Measurements from ENCODE around the gene TMEM42. TPM values are rescaled to one million over a fixed set of nuclear protein-coding genes. Genes with fewer than 3 reads are reported as not detected.

The TMEM42 gene
- total RNA-seq, 1 experiment from 2014 or later = 11.8 TPM

- no peak overlapping the region for H3K23ac ChIP-seq (ENCODE audit: insufficient read length, low read depth, low read length)
- H2BK20ac ChIP-seq (ENCODE audit: low read depth, low read length, poor library complexity, severe bottlenecking) = no peak overlapping the region
- H3K79me1 ChIP-seq (ENCODE audit: insufficient read depth, low read depth, low read length, poor library complexity, severe bottlenecking) = no peaks in the 10 kb centered on the region
- H4K20me1 ChIP-seq (ENCODE audit: control insufficient read depth, insufficient read depth, insufficient read length) = no peaks in the 10 kb centered on the region
- no peak overlapping the region for H3K14ac ChIP-seq (ENCODE audit: insufficient read depth, low read length)
- H3K9me3 ChIP-seq (ENCODE audit: control insufficient read depth, low read depth, low read length) = no peaks in the 10 kb centered on the region
- no peak overlapping the region for H3K27ac ChIP-seq (ENCODE audit: insufficient read length, low read depth, low read length)
- no peak overlapping the region for H2BK5ac ChIP-seq (ENCODE audit: insufficient read length, low read length)
- no peak overlapping the region for H3K4ac ChIP-seq (ENCODE audit: low read depth, low read length)
- H2BK15ac ChIP-seq (ENCODE audit: low read depth, low read length) = no peak overlapping the region
- no peaks in the 10 kb centered on the region for H3K79me2 ChIP-seq (ENCODE audit: insufficient read depth, low read length)
- no peak overlapping the region for H2BK12ac ChIP-seq (ENCODE audit: insufficient read length, low read depth, low read length)
- H2AK5ac ChIP-seq (ENCODE audit: insufficient read length, low read length) = no peak overlapping the region
- H4K8ac ChIP-seq (replicated peaks; ENCODE audit: insufficient read length, low read depth, low read length) = no peak overlapping the region
- no peak overlapping the region for H3K56ac ChIP-seq (ENCODE audit: insufficient read length, low read depth, low read length)
- H4K91ac ChIP-seq (ENCODE audit: insufficient read length, low read depth, low read length) = no peak overlapping the region
- no peaks in the 10 kb centered on the region for H3K23me2 ChIP-seq (ENCODE audit: insufficient read length, low read depth, low read length, poor library complexity, severe bottlenecking)
- WGBS (ENCODE audit: extremely low coverage, insufficient read length, low lambda C conversion rate) = no CpG with 5 or more reads among the region's 3 CpGs
- no peaks in the 10 kb centered on the region for H3K4me1 ChIP-seq (ENCODE audit: insufficient read depth, low read length)
- no peak overlapping the region for H2BK120ac ChIP-seq (ENCODE audit: low read depth, low read length, poor library complexity, severe bottlenecking)
- no peak overlapping the region for H3K4me2 ChIP-seq (ENCODE audit: insufficient read depth, insufficient read length, low read length)
- H3K27ac Mint-ChIP-seq = no peak overlapping the region
- no peak overlapping the region for H3T11ph ChIP-seq (ENCODE audit: low read length)
- no peaks in the 10 kb centered on the region for H3K36me3 Mint-ChIP-seq (ENCODE audit: insufficient read depth in 1 of 3, low read depth in 3 of 3)
- H3K9ac ChIP-seq (ENCODE audit: extremely low read depth, insufficient read length, low read length) = no peak overlapping the region
- no peaks in the 10 kb centered on the region for H3K27me3 ChIP-seq (ENCODE audit: insufficient read depth, low read length)
- TF ChIP-seq CTCF (conservative IDR thresholded peaks at IDR 0.05) = no peak
- H3K9me3 Mint-ChIP-seq = no peaks in the 10 kb centered on the region
- no peak overlapping the region for H3K18ac ChIP-seq (ENCODE audit: insufficient read length, low read depth, low read length)
- no peak overlapping the region for H4K5ac ChIP-seq (ENCODE audit: insufficient read length, low read depth, low read length)
- no peak overlapping the region for H3K4me3 Mint-ChIP-seq
- DNase-seq = no peak
- no peak overlapping the region for H2AFZ ChIP-seq (ENCODE audit: low read length)
- peaks cover 0 to 3% of the 10 kb centered on the region in 2 experiments; a peak in 1 of 4 replicates for H3K4me1 Mint-ChIP-seq
- peaks cover 1% of the 10 kb centered on the region; the same call in 1 of the 2 replicates for H3K27me3 Mint-ChIP-seq (ENCODE audit: low read depth)
These were observed 15.6 kb downstream of the TMEM42 start for GRCh38 chr3:44877333-44877732.
